PC-9 (cell line): ENCODE measurements around the gene RGMB. TPM values are rescaled to one million over a fixed set of nuclear protein-coding genes. Genes with fewer than 3 reads are reported as not detected.

Experiments used
- BruUV-seq: library from RNA; stranded (reverse); fragments of 400-500 nt; replicated peaks from 2 replicates; lab custom pipeline; 2021; lab: Mats Ljungman, UMichigan
- CTCF ChIA-PET: fragments of 300-600 bp; sonication (Branson Sonifier 250); formaldehyde crosslinking; loops from one replicate; lab custom pipeline; 2022; ENCODE audit warnings: antibody characterized with exemption; lab: Charles Lee
- POLR2A ChIA-PET: fragments of 300-600 bp; sonication (Branson Sonifier 250); formaldehyde crosslinking; loops from one replicate; lab custom pipeline; 2022; ENCODE audit warnings: antibody characterized with exemption; ENCODE audit not compliant: unreplicated experiment; lab: Charles Lee
- DNase-seq, 2 experiments: peaks; one replicate each; pipeline versions ENCODE4 v3.0.0 to v3.0.0-alpha.2; 2015 to 2022; ENCODE audit warnings: mixed read lengths in 1 of 2
- H2AFZ ChIP-seq: fragments of 200-600 bp; sonication (generic); 2 replicates; pipeline ENCODE4 v1.8.1; 2017; ENCODE audit warnings: antibody characterized with exemption
- H3F3A ChIP-seq: fragments of 200-600 bp; sonication (generic); 2 replicates; pipeline ENCODE4 v1.8.1; 2017; ENCODE audit warnings: antibody characterized with exemption, mild to moderate bottlenecking, low read depth; ENCODE audit not compliant: insufficient read depth
- H3K27ac ChIP-seq: fragments of 200-600 bp; sonication (generic); 2 replicates; pipeline ENCODE4 v1.6.1; 2016; ENCODE audit warnings: mixed run types
- H3K27me3 ChIP-seq: fragments of 200-600 bp; sonication (generic); 2 replicates; pipeline ENCODE4 v1.6.1; 2016; ENCODE audit warnings: low read depth, mixed run types; ENCODE audit not compliant: insufficient read depth
- H3K36me3 ChIP-seq: fragments of 200-600 bp; sonication (generic); 2 replicates; pipeline ENCODE4 v1.6.1; 2016; ENCODE audit warnings: low read depth, mixed run types
- H3K4me1 ChIP-seq: fragments of 200-600 bp; sonication (generic); replicated peaks from 2 replicates; pipeline ENCODE4 v1.6.1; 2016; ENCODE audit warnings: mixed run types; ENCODE audit not compliant: insufficient read depth
- H3K4me2 ChIP-seq: fragments of 200-600 bp; sonication (generic); 2 replicates; pipeline ENCODE4 v1.6.1; 2017; ENCODE audit warnings: mixed run types
- H3K4me3 ChIP-seq: fragments of 200-600 bp; sonication (generic); 2 replicates; pipeline ENCODE4 v1.6.1; 2016; ENCODE audit warnings: mixed run types
- H3K79me2 ChIP-seq: fragments of 200-600 bp; sonication (generic); 2 replicates; pipeline ENCODE4 v1.6.1; 2017; ENCODE audit warnings: low read depth, mixed run types
- H3K9me2 ChIP-seq: fragments of 200-600 bp; sonication (generic); 2 replicates; pipeline ENCODE4 v1.8.1; 2017; ENCODE audit warnings: mild to moderate bottlenecking; ENCODE audit not compliant: insufficient read depth
- H3K9me3 ChIP-seq: fragments of 200-600 bp; sonication (generic); 2 replicates; pipeline ENCODE4 v1.8.1; 2016; ENCODE audit warnings: low read depth; ENCODE audit not compliant: insufficient read depth
- H4K20me1 ChIP-seq: fragments of 200-600 bp; sonication (generic); 2 replicates; pipeline ENCODE4 v1.8.1; 2017; ENCODE audit not compliant: insufficient read depth
- CTCF ChIP-seq: fragments of 200-600 bp; sonication (generic); conservative IDR thresholded peaks from 2 replicates; pipeline ENCODE4 v1.6.1; 2017; ENCODE audit warnings: mixed run types, antibody characterized with exemption, mild to moderate bottlenecking, moderate library complexity
- EZH2 ChIP-seq: fragments of 200-600 bp; sonication (generic); IDR thresholded peaks from 2 replicates; pipeline ENCODE4 v1.8.0; 2017; ENCODE audit warnings: antibody characterized with exemption, low read depth
- intact Hi-C: fragments of 100-400 bp; cut with micrococcal nuclease; formaldehyde crosslinking; loops from one replicate; pipeline ENCODE4 v1.10.0; 2022; ENCODE audit not compliant: unreplicated experiment
- total RNA-seq: library from RNA; stranded (reverse); gene quantifications from 2 replicates; pipeline ENCODE4 v1.2.3, GENCODE V29; 2021

Gene RGMB
- total RNA-seq, 1 experiment from 2014 or later: 14.6 TPM

GRCh38 chr5:98796197-98796972 lies 22.9 kb downstream of the RGMB start:
- TF ChIP-seq EZH2 (no peak), CTCF (peak; percentile 86)
- 0 out of 2 replicates have a peak, but pooled peaks cover 3% of the 10 kb centered on the region for H3K4me1 ChIP-seq
- no peaks in the 10 kb centered on the region for H4K20me1 ChIP-seq
- H3K9me2 ChIP-seq: no peaks in the 10 kb centered on the region
- ChIA-PET CTCF (interaction anchor here (0.6 to 1.3 kb wide), 6 partner anchors 24 to 1915 kb away, joined by 3 to 14 read pairs (median 6); no protein-coding TSS in a partner anchor), POLR2A (no interaction called here)
- no peak overlapping the region for H3K4me3 ChIP-seq
- DNase-seq: peak; percentile 49 to 62
- H2AFZ ChIP-seq: no peak overlapping the region
- H3K27me3 ChIP-seq: no peaks in the 10 kb centered on the region
- no peak overlapping the region for H3K4me2 ChIP-seq
- H3K27ac ChIP-seq: no peak overlapping the region
- H3K9me3 ChIP-seq: no peaks in the 10 kb centered on the region
- intact Hi-C loops: loop anchor here (2.0 kb wide), 1 partner anchor 26 kb away; no protein-coding TSS in a partner anchor
- BruUV-seq: no TSS peak
- H3K79me2 ChIP-seq: no peaks in the 10 kb centered on the region; the same call in 1 of the 2 replicates
- no peaks in the 10 kb centered on the region for H3K36me3 ChIP-seq
- H3F3A ChIP-seq: peaks cover 9% of the 10 kb centered on the region; the same call in 1 of the 2 replicates

GRCh38 chr5:98798371-98798770 lies 24.9 kb downstream of the RGMB start:
- Histone ChIP-seq H3K79me2 (no peaks in the 10 kb centered on the region), H3K4me2 (no peak overlapping the region), H3K4me1 (0 out of 2 replicates have a peak, but pooled peaks cover 3% of the 10 kb centered on the region), H3K27me3 (no peaks in the 10 kb centered on the region), H3K9me2 (no peaks in the 10 kb centered on the region), H3F3A (peaks cover 9% of the 10 kb centered on the region; the same call in 1 of the 2 replicates), H3K36me3 (no peaks in the 10 kb centered on the region), H3K9me3 (no peaks in the 10 kb centered on the region), H3K27ac (no peak overlapping the region), H2AFZ (no peak overlapping the region), H4K20me1 (no peaks in the 10 kb centered on the region), H3K4me3 (no peak overlapping the region)
- CTCF ChIA-PET: no interaction called here
- POLR2A ChIA-PET: no interaction called here
- intact Hi-C loops: no loop called here
- BruUV-seq: no TSS peak
- no peak for DNase-seq
- TF ChIP-seq CTCF (no peak), EZH2 (no peak)

GRCh38 chr5:98798847-98799246 lies 25.4 kb downstream of the RGMB start:
- Histone ChIP-seq H3K9me3 (no peaks in the 10 kb centered on the region), H3K36me3 (no peaks in the 10 kb centered on the region), H3K4me2 (no peak overlapping the region), H3K9me2 (no peaks in the 10 kb centered on the region), H3K79me2 (no peaks in the 10 kb centered on the region), H3K27me3 (no peaks in the 10 kb centered on the region), H3K4me1 (0 out of 2 replicates have a peak, but pooled peaks cover 3% of the 10 kb centered on the region), H3K27ac (no peak overlapping the region), H4K20me1 (no peaks in the 10 kb centered on the region), H2AFZ (no peak overlapping the region), H3K4me3 (no peak overlapping the region), H3F3A (peaks cover 9% of the 10 kb centered on the region; the same call in 1 of the 2 replicates)
- DNase-seq: no peak
- intact Hi-C loops: no loop called here
- TF ChIP-seq CTCF (no peak), EZH2 (no peak)
- BruUV-seq: no TSS peak
- CTCF ChIA-PET: no interaction called here
- POLR2A ChIA-PET: no interaction called here
